Ishikawa (cell line): ENCODE results near the gene XBP1.

Experiments
- CEBPB ChIP-seq: IDR thresholded peaks from 2 replicates; pipeline ENCODE4 v1.6.1; 2012
- CREB1 ChIP-seq: IDR thresholded peaks from 2 replicates; pipeline ENCODE4 v1.6.1; 2012; ENCODE audit warnings: low read depth
- EGR1 ChIP-seq: IDR thresholded peaks from 2 replicates; pipeline ENCODE4 v1.6.1; 2012
- EP300 ChIP-seq: IDR thresholded peaks from 2 replicates; pipeline ENCODE4 v1.6.1; 2012; ENCODE audit warnings: borderline replicate concordance
- FOXM1 ChIP-seq: IDR thresholded peaks from 2 replicates; pipeline ENCODE4 v1.6.1; 2012; ENCODE audit warnings: low read depth, borderline replicate concordance
- NFIC ChIP-seq: IDR thresholded peaks from 2 replicates; pipeline ENCODE4 v1.6.1; 2012
- RAD21 ChIP-seq: IDR thresholded peaks from 2 replicates; pipeline ENCODE4 v1.6.1; 2012; ENCODE audit warnings: low read depth
- TAF1 ChIP-seq: IDR thresholded peaks from 2 replicates; pipeline ENCODE4 v1.6.1; 2012; ENCODE audit warnings: low read depth, mild to moderate bottlenecking
- TCF12 ChIP-seq: IDR thresholded peaks from 2 replicates; pipeline ENCODE4 v1.6.1; 2012; ENCODE audit warnings: low read depth
- TEAD4 ChIP-seq: IDR thresholded peaks from 2 replicates; pipeline ENCODE4 v1.6.1; 2012
- YY1 ChIP-seq: IDR thresholded peaks from 2 replicates; pipeline ENCODE4 v1.6.1; 2012; ENCODE audit warnings: low read depth
- ZBTB7A ChIP-seq: IDR thresholded peaks from 2 replicates; pipeline ENCODE4 v1.6.1; 2012; ENCODE audit warnings: low read depth
- TF ChIP-seq, protein P1 (sequence below): IDR thresholded peaks from 2 replicates; pipeline ENCODE4 v1.6.1; 2012
- TF ChIP-seq, protein P2 (sequence below): IDR thresholded peaks from 2 replicates; pipeline ENCODE4 v1.6.1; 2012; ENCODE audit warnings: low read depth, mild to moderate bottlenecking
- TF ChIP-seq, protein P3 (sequence below): IDR thresholded peaks from 2 replicates; pipeline ENCODE4 v1.6.1; 2012

The XBP1 gene

DNA sequence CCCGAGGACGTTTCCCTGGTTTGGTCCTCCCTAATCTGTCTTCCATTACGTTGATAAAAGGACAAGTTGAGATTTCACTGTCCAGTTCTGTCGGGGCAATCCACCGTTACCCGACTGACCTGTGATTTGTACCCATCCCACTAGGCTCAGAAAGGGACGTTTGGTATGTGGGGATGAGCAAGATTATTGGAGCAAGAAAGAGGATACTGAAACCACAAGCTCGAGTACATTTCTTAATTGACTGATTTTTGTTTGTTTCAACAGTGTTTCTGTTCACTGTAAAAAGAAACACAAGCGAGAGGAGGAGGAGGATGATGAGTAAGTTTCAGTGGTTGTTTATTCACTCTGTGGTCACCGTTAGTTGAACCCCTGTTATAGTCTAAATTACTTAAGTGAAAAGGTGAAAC, 26.9 kb downstream of the XBP1 start:
- no peak for TF ChIP-seq EGR1
- TF ChIP-seq NFIC, result no peak
- no peak for TF ChIP-seq CREB1
- TF ChIP-seq, protein P1, sequence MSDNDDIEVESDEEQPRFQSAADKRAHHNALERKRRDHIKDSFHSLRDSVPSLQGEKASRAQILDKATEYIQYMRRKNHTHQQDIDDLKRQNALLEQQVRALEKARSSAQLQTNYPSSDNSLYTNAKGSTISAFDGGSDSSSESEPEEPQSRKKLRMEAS, result no peak
- no peak for TF ChIP-seq CEBPB
- TF ChIP-seq FOXM1, result no peak
- no peak for TF ChIP-seq ZBTB7A
- no peak for TF ChIP-seq TCF12
- TF ChIP-seq, protein P2, sequence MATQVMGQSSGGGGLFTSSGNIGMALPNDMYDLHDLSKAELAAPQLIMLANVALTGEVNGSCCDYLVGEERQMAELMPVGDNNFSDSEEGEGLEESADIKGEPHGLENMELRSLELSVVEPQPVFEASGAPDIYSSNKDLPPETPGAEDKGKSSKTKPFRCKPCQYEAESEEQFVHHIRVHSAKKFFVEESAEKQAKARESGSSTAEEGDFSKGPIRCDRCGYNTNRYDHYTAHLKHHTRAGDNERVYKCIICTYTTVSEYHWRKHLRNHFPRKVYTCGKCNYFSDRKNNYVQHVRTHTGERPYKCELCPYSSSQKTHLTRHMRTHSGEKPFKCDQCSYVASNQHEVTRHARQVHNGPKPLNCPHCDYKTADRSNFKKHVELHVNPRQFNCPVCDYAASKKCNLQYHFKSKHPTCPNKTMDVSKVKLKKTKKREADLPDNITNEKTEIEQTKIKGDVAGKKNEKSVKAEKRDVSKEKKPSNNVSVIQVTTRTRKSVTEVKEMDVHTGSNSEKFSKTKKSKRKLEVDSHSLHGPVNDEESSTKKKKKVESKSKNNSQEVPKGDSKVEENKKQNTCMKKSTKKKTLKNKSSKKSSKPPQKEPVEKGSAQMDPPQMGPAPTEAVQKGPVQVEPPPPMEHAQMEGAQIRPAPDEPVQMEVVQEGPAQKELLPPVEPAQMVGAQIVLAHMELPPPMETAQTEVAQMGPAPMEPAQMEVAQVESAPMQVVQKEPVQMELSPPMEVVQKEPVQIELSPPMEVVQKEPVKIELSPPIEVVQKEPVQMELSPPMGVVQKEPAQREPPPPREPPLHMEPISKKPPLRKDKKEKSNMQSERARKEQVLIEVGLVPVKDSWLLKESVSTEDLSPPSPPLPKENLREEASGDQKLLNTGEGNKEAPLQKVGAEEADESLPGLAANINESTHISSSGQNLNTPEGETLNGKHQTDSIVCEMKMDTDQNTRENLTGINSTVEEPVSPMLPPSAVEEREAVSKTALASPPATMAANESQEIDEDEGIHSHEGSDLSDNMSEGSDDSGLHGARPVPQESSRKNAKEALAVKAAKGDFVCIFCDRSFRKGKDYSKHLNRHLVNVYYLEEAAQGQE, result no peak
- TF ChIP-seq EP300, result no peak
- no peak for TF ChIP-seq TAF1
- TF ChIP-seq TEAD4, result no peak
- no peak for TF ChIP-seq YY1
- TF ChIP-seq RAD21, result no peak
- TF ChIP-seq, protein P3, sequence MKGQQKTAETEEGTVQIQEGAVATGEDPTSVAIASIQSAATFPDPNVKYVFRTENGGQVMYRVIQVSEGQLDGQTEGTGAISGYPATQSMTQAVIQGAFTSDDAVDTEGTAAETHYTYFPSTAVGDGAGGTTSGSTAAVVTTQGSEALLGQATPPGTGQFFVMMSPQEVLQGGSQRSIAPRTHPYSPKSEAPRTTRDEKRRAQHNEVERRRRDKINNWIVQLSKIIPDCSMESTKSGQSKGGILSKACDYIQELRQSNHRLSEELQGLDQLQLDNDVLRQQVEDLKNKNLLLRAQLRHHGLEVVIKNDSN, result no peak

DNA sequence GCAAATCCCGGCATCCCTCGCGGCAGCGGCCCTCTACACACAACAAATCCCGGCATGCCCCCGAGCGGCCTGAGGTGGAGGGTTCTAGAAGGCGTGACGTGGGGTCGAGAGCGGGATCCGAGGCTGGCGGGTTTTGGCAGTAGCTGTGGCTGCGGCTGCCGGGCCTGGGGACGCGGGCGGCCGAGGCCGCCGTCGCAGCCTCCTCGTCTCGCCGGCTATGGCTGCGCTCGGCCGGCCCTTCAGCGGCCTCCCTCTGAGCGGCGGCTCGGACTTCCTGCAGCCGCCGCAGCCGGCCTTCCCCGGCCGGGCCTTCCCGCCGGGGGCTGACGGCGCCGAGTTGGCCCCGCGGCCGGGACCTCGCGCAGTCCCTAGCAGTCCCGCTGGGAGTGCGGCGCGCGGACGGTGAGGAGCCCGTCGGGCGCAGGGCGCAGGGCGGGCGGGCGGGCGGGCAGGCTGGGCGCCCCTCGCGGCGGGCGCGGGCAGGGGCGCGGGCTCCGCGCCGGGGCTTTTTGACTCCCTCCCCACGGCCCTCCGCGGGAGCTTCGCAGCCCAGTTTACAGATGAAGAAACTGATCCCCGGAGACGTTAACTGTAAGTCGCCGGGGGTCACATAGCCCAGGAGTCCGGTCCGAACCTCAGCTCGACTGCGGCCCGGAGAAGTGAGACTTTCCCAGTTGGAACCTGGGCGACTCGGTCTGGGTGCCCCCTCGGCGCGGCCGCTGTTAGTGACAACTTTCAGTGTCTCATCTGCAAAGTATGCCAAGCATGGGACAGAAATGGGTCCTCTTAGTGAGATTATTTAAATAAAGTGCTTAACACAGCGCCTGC, 27.5 kb downstream of the XBP1 start, which contains the start of gene CCDC117:
Gene CCDC117, plus strand, starts transcription at position 63 of the 828 bp plus-strand sequence. Its CDS starts 155 bp downstream, at position 218.
- TF ChIP-seq CEBPB (no peak), TEAD4 (no peak), TAF1 (peak; percentile 84; the same call in 1 of the 2 replicates), EP300 (no peak; the same call in 1 of the 2 replicates), EGR1 (no peak), YY1 (no peak), RAD21 (no peak), CREB1 (peak; percentile 72)
- TF ChIP-seq, protein P3, result no peak
- TF ChIP-seq, protein P1, result peak; percentile 92

DNA sequence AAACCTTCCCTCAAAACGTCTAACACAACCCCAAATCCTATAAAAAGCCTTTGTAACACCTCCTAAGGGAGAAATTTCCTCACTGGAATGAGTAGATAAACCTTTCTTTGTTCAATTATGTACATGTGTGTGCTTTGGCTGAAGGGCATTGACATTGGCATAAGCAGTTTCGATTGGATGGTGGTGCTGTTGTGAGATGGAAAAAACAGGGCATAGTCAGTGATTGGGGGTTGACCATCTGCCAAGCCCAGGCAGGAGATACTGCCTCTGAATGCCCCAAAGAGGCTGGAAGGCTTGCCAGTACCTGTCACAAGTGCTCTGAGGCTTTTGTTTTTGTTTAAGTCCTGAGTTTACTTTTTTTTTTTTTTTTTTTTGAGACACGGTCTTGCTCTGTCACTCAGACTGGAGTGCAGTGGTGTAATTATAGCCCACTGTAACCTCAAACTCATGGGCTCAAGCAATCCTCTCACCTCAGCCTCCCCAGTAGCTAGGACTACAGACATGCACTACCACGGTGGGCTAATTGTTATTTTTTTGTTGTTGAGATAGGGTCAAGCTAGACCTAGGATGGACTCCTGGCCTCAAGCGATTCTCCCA, 29.1 kb downstream of the XBP1 start:
- TF ChIP-seq FOXM1 (no peak), EGR1 (no peak), YY1 (no peak), EP300 (no peak), TEAD4 (no peak), CREB1 (no peak), ZBTB7A (no peak), NFIC (no peak), CEBPB (no peak), TAF1 (no peak)
- TF ChIP-seq, protein P3, result no peak
- TF ChIP-seq, protein P1, result no peak
- TF ChIP-seq, protein P2, result no peak

DNA sequence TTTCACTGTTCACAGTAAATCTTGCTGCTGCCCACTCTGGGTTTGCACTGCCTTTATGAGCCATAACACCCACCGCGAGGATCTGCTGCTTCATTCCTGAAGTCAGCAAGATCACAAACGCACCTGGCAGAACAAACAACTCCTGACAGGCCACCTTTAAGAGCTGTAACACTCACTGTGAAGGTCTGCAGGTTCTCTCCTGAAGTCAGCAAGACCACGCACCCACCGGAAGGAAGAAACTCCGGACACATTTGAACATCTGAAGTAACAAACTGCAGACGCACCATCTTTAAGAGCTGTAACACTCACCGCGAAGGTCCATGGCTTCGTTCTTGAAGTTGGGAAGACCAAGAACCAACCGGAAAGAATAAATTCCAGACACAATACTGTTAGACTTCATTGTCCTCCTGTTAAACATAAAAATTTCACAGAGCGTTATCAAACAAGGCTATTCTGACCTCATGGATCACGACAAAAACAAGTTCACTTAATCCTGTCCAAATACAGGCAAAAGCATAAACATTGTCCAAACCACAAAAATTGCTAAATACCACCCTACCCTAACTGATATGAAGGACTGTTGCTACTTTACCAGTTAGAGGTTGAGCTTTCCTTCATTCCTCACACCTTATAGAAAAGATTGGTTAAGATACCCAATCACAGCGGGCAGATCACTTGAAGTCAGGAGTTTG, 30.8 kb downstream of the XBP1 start:
- TF ChIP-seq, protein P2, result no peak
